Right lobe of liver (tissue), 4 donors: ENCODE data around the gene IGSF9B.

ENCODE experiments used
- POLR2A ChIP-seq: fragments of 450-650 bp; IDR thresholded peaks from one replicate; pipeline ENCODE4 v1.6.1; 2017; ENCODE audit warnings: antibody characterized with exemption, mild to moderate bottlenecking
- TF ChIP-seq, protein P1 (sequence below), 4 donors: fragments of 200-600 bp in 3 of 4; fragments of 450-650 bp in 1 of 4; IDR thresholded peaks; one replicate each; pipeline versions ENCODE4 v1.5.1 to v1.8.0; 2016 to 2022; ENCODE audit warnings: antibody characterized with exemption in 4 of 4, mild to moderate bottlenecking in 2 of 4
- donor health status: DM: no; HTN: no; CAD: no.
- donor health status: DM: no; HTN: no; CAD: no.
- donor health status: DM: no; HTN: yes; CAD: no.

DNA sequence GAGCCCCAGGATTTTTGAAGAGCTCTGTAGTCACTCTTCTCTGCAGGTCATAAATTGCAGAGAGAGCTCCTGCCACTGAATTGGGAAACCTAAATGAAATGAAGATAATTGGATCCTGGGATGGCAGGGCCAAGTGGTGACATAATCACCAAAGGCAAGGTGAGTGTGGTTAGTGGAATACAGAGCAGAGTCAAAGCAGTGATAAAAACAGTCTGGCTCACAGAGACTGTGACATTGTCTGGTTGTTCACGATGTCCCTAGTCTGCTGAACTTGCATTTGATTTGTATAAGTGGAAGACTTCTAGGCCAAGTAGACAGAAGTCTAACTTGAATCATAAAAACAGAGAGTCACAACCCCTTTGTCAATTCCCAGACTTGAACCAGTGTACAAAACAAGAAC is 84.6 kb downstream of the IGSF9B start:
- TF ChIP-seq, protein P1, sequence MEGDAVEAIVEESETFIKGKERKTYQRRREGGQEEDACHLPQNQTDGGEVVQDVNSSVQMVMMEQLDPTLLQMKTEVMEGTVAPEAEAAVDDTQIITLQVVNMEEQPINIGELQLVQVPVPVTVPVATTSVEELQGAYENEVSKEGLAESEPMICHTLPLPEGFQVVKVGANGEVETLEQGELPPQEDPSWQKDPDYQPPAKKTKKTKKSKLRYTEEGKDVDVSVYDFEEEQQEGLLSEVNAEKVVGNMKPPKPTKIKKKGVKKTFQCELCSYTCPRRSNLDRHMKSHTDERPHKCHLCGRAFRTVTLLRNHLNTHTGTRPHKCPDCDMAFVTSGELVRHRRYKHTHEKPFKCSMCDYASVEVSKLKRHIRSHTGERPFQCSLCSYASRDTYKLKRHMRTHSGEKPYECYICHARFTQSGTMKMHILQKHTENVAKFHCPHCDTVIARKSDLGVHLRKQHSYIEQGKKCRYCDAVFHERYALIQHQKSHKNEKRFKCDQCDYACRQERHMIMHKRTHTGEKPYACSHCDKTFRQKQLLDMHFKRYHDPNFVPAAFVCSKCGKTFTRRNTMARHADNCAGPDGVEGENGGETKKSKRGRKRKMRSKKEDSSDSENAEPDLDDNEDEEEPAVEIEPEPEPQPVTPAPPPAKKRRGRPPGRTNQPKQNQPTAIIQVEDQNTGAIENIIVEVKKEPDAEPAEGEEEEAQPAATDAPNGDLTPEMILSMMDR (IDR thresholded peaks at IDR 0.05), result no peak
- no peak for TF ChIP-seq POLR2A
